HepG2 (cell line): ENCODE data around the gene RPS19. TPM values are rescaled to one million over a fixed set of nuclear protein-coding genes. Genes with fewer than 3 reads are reported as not detected.

Experiments
- ATF4 ChIP-seq, 2 experiments: fragments of 450-650 bp in 1 of 2; sonication (generic) in 1 of 2; formaldehyde crosslinking; IDR thresholded peaks; 2 replicates each; pipeline versions ENCODE4 v1.5.0 to v1.8.0; 2020 to 2022; ENCODE audit warnings: mild to moderate bottlenecking in 1 of 2, missing genetic modification reagents in 1 of 2
- CTCF ChIP-seq: sonication (generic); formaldehyde crosslinking; IDR thresholded peaks from 2 replicates; pipeline ENCODE4 v1.5.0; 2020; ENCODE audit warnings: mild to moderate bottlenecking, missing genetic modification reagents, moderate library complexity
- FOSL2 ChIP-seq: sonication (generic); formaldehyde crosslinking; IDR thresholded peaks from 2 replicates; pipeline ENCODE4 v1.4.0; 2020; ENCODE audit warnings: missing genetic modification reagents
- HNRNPH1 ChIP-seq: fragments of 200-400 bp; formaldehyde crosslinking; optimal IDR thresholded peaks from 2 replicates; pipeline ENCODE3; 2017; ENCODE audit warnings: mild to moderate bottlenecking, low read depth, low read length
- MZF1 ChIP-seq: sonication (generic); formaldehyde crosslinking; IDR thresholded peaks from 2 replicates; pipeline ENCODE4 v1.8.1; 2023; ENCODE audit warnings: mild to moderate bottlenecking, missing genetic modification reagents, borderline replicate concordance
- POLR2AphosphoS2 ChIP-seq: IDR thresholded peaks from 2 replicates; pipeline ENCODE4 v1.6.1; 2011; ENCODE audit warnings: low read depth, low read length, improper control_type of control experiment
- RFX3 ChIP-seq: IDR thresholded peaks from 2 replicates; pipeline ENCODE4 v1.6.1; 2016; ENCODE audit warnings: missing biosample characterization, missing genetic modification reagents
- RFXAP ChIP-seq: sonication (generic); formaldehyde crosslinking; IDR thresholded peaks from 2 replicates; pipeline ENCODE4 v1.4.0; 2020; ENCODE audit warnings: missing genetic modification reagents, borderline replicate concordance
- STAG1 ChIP-seq: sonication (generic); formaldehyde crosslinking; IDR thresholded peaks from 2 replicates; pipeline ENCODE4 v1.4.0; 2020; ENCODE audit warnings: missing genetic modification reagents
- TEAD3 ChIP-seq: optimal IDR thresholded peaks from 2 replicates; pipeline ENCODE3; 2016; ENCODE audit warnings: borderline replicate concordance
- THAP11 ChIP-seq: IDR thresholded peaks from 2 replicates; pipeline ENCODE4 v1.6.1; 2016; ENCODE audit warnings: missing biosample characterization, missing genetic modification reagents
- USF2 ChIP-seq, 2 experiments: sonication (generic) in 1 of 2; formaldehyde crosslinking in 1 of 2; IDR thresholded peaks; 2 replicates each; pipeline versions ENCODE4 v1.5.1 to v1.6.1; 2011 to 2020; ENCODE audit warnings: borderline replicate concordance in 1 of 2, low read depth in 1 of 2, low read length in 1 of 2, mild to moderate bottlenecking in 1 of 2, missing genetic modification reagents in 1 of 2, moderate library complexity in 1 of 2
- XRCC5 ChIP-seq: fragments of 200-400 bp; formaldehyde crosslinking; optimal IDR thresholded peaks from 2 replicates; pipeline ENCODE3; 2017; ENCODE audit warnings: mild to moderate bottlenecking, low read length
- YY1 ChIP-seq: IDR thresholded peaks from 2 replicates; pipeline ENCODE4 v1.6.1; 2011; ENCODE audit warnings: low read length, low read depth, moderate library complexity, mild to moderate bottlenecking; ENCODE audit not compliant: insufficient read depth, insufficient replicate concordance
- ZBTB49 ChIP-seq: sonication (generic); formaldehyde crosslinking; IDR thresholded peaks from 2 replicates; pipeline ENCODE4 v1.4.0; 2020; ENCODE audit warnings: missing genetic modification reagents, borderline replicate concordance
- ZFX ChIP-seq: sonication (generic); formaldehyde crosslinking; IDR thresholded peaks from 2 replicates; pipeline ENCODE4 v1.4.0; 2020; ENCODE audit warnings: mild to moderate bottlenecking, low read depth, missing genetic modification reagents, moderate library complexity
- ZMYM3 ChIP-seq: sonication (generic); formaldehyde crosslinking; IDR thresholded peaks from 2 replicates; pipeline ENCODE4 v1.5.1; 2020; ENCODE audit warnings: mild to moderate bottlenecking, missing genetic modification reagents
- ZNF230 ChIP-seq: sonication (generic); formaldehyde crosslinking; IDR thresholded peaks from 2 replicates; pipeline ENCODE4 v1.4.0; 2020; ENCODE audit warnings: mild to moderate bottlenecking, missing genetic modification reagents
- ZNF343 ChIP-seq: sonication (generic); formaldehyde crosslinking; IDR thresholded peaks from 2 replicates; pipeline ENCODE4 v1.4.0; 2020; ENCODE audit warnings: mild to moderate bottlenecking, missing genetic modification reagents
- ZNF629 ChIP-seq: sonication (generic); formaldehyde crosslinking; conservative IDR thresholded peaks from 2 replicates; pipeline ENCODE4 v1.5.0; 2020; ENCODE audit warnings: missing genetic modification reagents
- polyA plus RNA-seq, 8 experiments: library from polyadenylated mRNA; depleted of rRNA in 3 of 8; stranded (reverse) in 7 of 8; unstranded in 1 of 8; fragments of >200 nt; fragmentation: Illumina TruSeq in 4 of 8; extraction: Trizol in 4 of 8; gene quantifications; 2 replicates each; pipeline versions ENCODE4 v1.2.1 to v1.2.3, GENCODE V29; 2011 to 2016; ENCODE audit warnings: low read depth in 4 of 8, missing spikeins in 1 of 8, mixed read lengths in 1 of 8; ENCODE audit not compliant: insufficient read depth in 1 of 8
- total RNA-seq, 5 experiments: library from RNA; depleted of rRNA; stranded (reverse); fragments of >200 nt; fragmentation: Illumina TruSeq; extraction: Trizol; gene quantifications; 2 replicates each; pipeline ENCODE4 v1.2.3, GENCODE V29; 2016; ENCODE audit warnings: low read depth in 1 of 5

RPS19 gene
- total and polyA plus RNA-seq, 2 of the 13 experiments (the other 11 are each of a cell fraction or from before 2014, with no cell fraction given) = 1,983 to 4,758 TPM

GRCh38 chr19:41872775-41873647 is 13.0 kb downstream of the RPS19 start (continued):
- TF ChIP-seq USF2 (IDR thresholded peaks at IDR 0.05; ENCODE audit: low read depth, low read length) (no peak), USF2 (CRISPR knock-in tag; IDR thresholded peaks at IDR 0.05; ENCODE audit: borderline replicate concordance) (no peak), ZFX (CRISPR knock-in tag) (peak; percentile 47), THAP11 (0 out of 2 replicates have a peak, but pooled peaks have one; percentile 19), YY1 (peak; percentile 33), ZMYM3 (CRISPR knock-in tag) (no peak), HNRNPH1 (no peak), RFX3 (CRISPR knock-in tag) (no peak), POLR2AphosphoS2 (peak; percentile 86; the same call in 1 of the 2 replicates), CTCF (CRISPR knock-in tag) (peak; percentile 91), ZNF629 (CRISPR knock-in tag) (peak; percentile 67), MZF1 (CRISPR knock-in tag) (no peak), TEAD3 (CRISPR knock-in tag) (peak; percentile 33), ZNF230 (CRISPR knock-in tag) (peak; percentile 47; the same call in 1 of the 2 replicates), RFXAP (CRISPR knock-in tag) (0 out of 2 replicates have a peak, but pooled peaks have one; percentile 22), ZNF343 (0 out of 2 replicates have a peak, but pooled peaks have one; percentile 43), XRCC5 (peak; percentile 73), ATF4 (CRISPR knock-in tag; IDR thresholded peaks at IDR 0.05) (0 out of 4 replicates have a peak, but pooled peaks of 1 of the 2 experiments have one; percentile 36), STAG1 (peak; percentile 88), ZBTB49 (0 out of 2 replicates have a peak, but pooled peaks have one; percentile 8), FOSL2 (CRISPR knock-in tag) (0 out of 2 replicates have a peak, but pooled peaks have one; percentile 6)
